Type B pancreatic cell (in vitro differentiated cells): ENCODE results near the gene DNAJC18. TPM values are rescaled to one million over a fixed set of nuclear protein-coding genes. Genes with fewer than 3 reads are reported as not detected.

Experiments
- DNase-seq: peaks from one replicate; pipeline ENCODE4 v3.0.0; 2021; ENCODE audit warnings: mixed read lengths; ENCODE audit not compliant: unreplicated experiment; ENCODE audit errors: extremely low spot score
- H3K27ac Mint-ChIP-seq: 2 replicates; pipeline ENCODE4 v1.8.0; 2021; ENCODE audit warnings: mild to moderate bottlenecking, mixed read lengths
- H3K27me3 Mint-ChIP-seq: 2 replicates; pipeline ENCODE4 v1.8.0; 2021; ENCODE audit warnings: mixed read lengths
- H3K36me3 Mint-ChIP-seq: 2 replicates; pipeline ENCODE4 v1.8.0; 2021; ENCODE audit warnings: mixed read lengths
- H3K4me1 Mint-ChIP-seq: one replicate; pipeline ENCODE4 v1.8.0; 2021; ENCODE audit warnings: mixed read lengths; ENCODE audit not compliant: unreplicated experiment
- H3K4me3 Mint-ChIP-seq: 2 replicates; pipeline ENCODE4 v1.8.0; 2021; ENCODE audit warnings: mild to moderate bottlenecking, mixed read lengths
- H3K9me3 Mint-ChIP-seq: 2 replicates; pipeline ENCODE4 v1.8.0; 2021; ENCODE audit warnings: mixed read lengths
- CTCF ChIP-seq: fragments of 200-600 bp; sonication (generic); conservative IDR thresholded peaks from 2 replicates; pipeline ENCODE4 v1.5.0; 2021; ENCODE audit warnings: antibody characterized with exemption, mild to moderate bottlenecking
- total RNA-seq: library from RNA; stranded (reverse); gene quantifications from 2 replicates; pipeline ENCODE4 v1.2.1, GENCODE V29; 2021; ENCODE audit warnings: low replicate concordance

The DNAJC18 gene
- total RNA-seq, 1 donor from 2014 or later, result 25.8 TPM

GRCh38 chr5:139426203-139426885 is 13.0 kb downstream of the DNAJC18 start:
- no peak for TF ChIP-seq CTCF

GRCh38 chr5:139425497-139425896 is 13.8 kb downstream of the DNAJC18 start:
- Mint-ChIP-seq H3K4me1 (peaks cover 5% of the 10 kb centered on the region), H3K36me3 (peaks cover 3% of the 10 kb centered on the region), H3K9me3 (no peaks in the 10 kb centered on the region), H3K27me3 (no peaks in the 10 kb centered on the region), H3K4me3 (no peak overlapping the region), H3K27ac (no peak overlapping the region)
- no peak for DNase-seq
- TF ChIP-seq CTCF, result no peak

More at GRCh38 chr5:139426203-139426885, 13.0 kb downstream of the DNAJC18 start:
- Mint-ChIP-seq H3K9me3 (no peaks in the 10 kb centered on the region), H3K4me3 (no peak overlapping the region), H3K27me3 (no peaks in the 10 kb centered on the region), H3K27ac (no peak overlapping the region), H3K4me1 (peaks cover 5% of the 10 kb centered on the region), H3K36me3 (peaks cover 3% of the 10 kb centered on the region)
- DNase-seq, result no peak

- peak; percentile 91 for TF ChIP-seq CTCF
- Mint-ChIP-seq H3K4me1 (peaks cover 5% of the 10 kb centered on the region), H3K4me3 (no peak overlapping the region), H3K27ac (no peak overlapping the region), H3K27me3 (no peaks in the 10 kb centered on the region), H3K36me3 (peaks cover 3% of the 10 kb centered on the region), H3K9me3 (no peaks in the 10 kb centered on the region)
- DNase-seq, result no peak
Measured at GRCh38 chr5:139422307-139422893, 16.9 kb downstream of the DNAJC18 start.

- no peak for DNase-seq
- peaks cover 6% of the 10 kb centered on the region for H3K36me3 Mint-ChIP-seq
- no peak overlapping the region for H3K4me3 Mint-ChIP-seq
- no peaks in the 10 kb centered on the region for H3K27me3 Mint-ChIP-seq
- TF ChIP-seq CTCF, result no peak
- no peaks in the 10 kb centered on the region for H3K9me3 Mint-ChIP-seq
- H3K27ac Mint-ChIP-seq, result no peak overlapping the region
- peaks cover 9% of the 10 kb centered on the region for H3K4me1 Mint-ChIP-seq
Measured at GRCh38 chr5:139419226-139420192, 19.8 kb downstream of the DNAJC18 start.

GRCh38 chr5:139418793-139419192 is 20.5 kb downstream of the DNAJC18 start:
- no peak for TF ChIP-seq CTCF
- Mint-ChIP-seq H3K27me3 (no peaks in the 10 kb centered on the region), H3K36me3 (peaks cover 6% of the 10 kb centered on the region), H3K4me1 (peaks cover 9% of the 10 kb centered on the region), H3K9me3 (no peaks in the 10 kb centered on the region), H3K27ac (no peak overlapping the region), H3K4me3 (no peak overlapping the region)
- no peak for DNase-seq
